Osteoblast (primary cell): ENCODE measurements around the gene MACROD2. TPM values are rescaled to one million over a fixed set of nuclear protein-coding genes. Genes with fewer than 3 reads are reported as not detected.

Source experiments
- DNase-seq: peaks from one replicate; pipeline ENCODE4 v3.0.0; 2011; ENCODE audit warnings: low spot score, mixed read lengths; ENCODE audit not compliant: insufficient read length; ENCODE audit errors: missing footprints
- H2AFZ ChIP-seq: 2 replicates; pipeline ENCODE4 v1.6.0; 2011; ENCODE audit warnings: mild to moderate bottlenecking, low read length
- H3K27ac ChIP-seq: 2 replicates; pipeline ENCODE4 v1.5.1; 2011; ENCODE audit warnings: mild to moderate bottlenecking, low read depth, low read length, moderate library complexity
- H3K27me3 ChIP-seq: 2 replicates; pipeline ENCODE4 v1.6.0; 2012; ENCODE audit warnings: mild to moderate bottlenecking, control low read depth, inconsistent platforms, low read length, moderate library complexity; ENCODE audit not compliant: insufficient read depth
- H3K36me3 ChIP-seq: 2 replicates; pipeline ENCODE4 v1.5.1; 2011; ENCODE audit warnings: mild to moderate bottlenecking, low read length, control low read depth, moderate library complexity; ENCODE audit not compliant: insufficient read depth
- H3K4me1 ChIP-seq: 2 replicates; pipeline ENCODE4 v1.5.1; 2011; ENCODE audit warnings: mild to moderate bottlenecking, low read length, control low read depth, moderate library complexity; ENCODE audit not compliant: insufficient read depth
- H3K4me2 ChIP-seq: 2 replicates; pipeline ENCODE4 v1.6.0; 2011; ENCODE audit warnings: mild to moderate bottlenecking, low read length; ENCODE audit not compliant: insufficient read depth
- H3K4me3 ChIP-seq: fragments of 200-600 bp; sonication (generic); 3 replicates; pipeline ENCODE4 v1.5.1; 2012; ENCODE audit warnings: mild to moderate bottlenecking, low read length, inconsistent platforms; ENCODE audit not compliant: insufficient read depth
- H3K79me2 ChIP-seq: 2 replicates; pipeline ENCODE4 v1.6.0; 2012; ENCODE audit warnings: mild to moderate bottlenecking, low read length, control low read depth, inconsistent platforms; ENCODE audit not compliant: insufficient read depth
- H3K9me3 ChIP-seq: 2 replicates; pipeline ENCODE4 v1.5.1; 2011; ENCODE audit warnings: low read depth, low read length, control low read depth
- H4K20me1 ChIP-seq: 2 replicates; pipeline ENCODE4 v1.6.0; 2012; ENCODE audit warnings: mild to moderate bottlenecking, low read length, control low read depth; ENCODE audit not compliant: insufficient read depth
- total RNA-seq: library from RNA; depleted of rRNA; stranded (reverse); fragments of >200 nt; gene quantifications from 2 replicates; pipeline ENCODE4 v1.2.3, GENCODE V29; 2012
- TF ChIP-seq, protein P1 (sequence below): IDR thresholded peaks from 2 replicates; pipeline ENCODE4 v1.5.1; 2011; ENCODE audit warnings: mild to moderate bottlenecking, low read depth, low read length, moderate library complexity; ENCODE audit errors: extremely low read depth

MACROD2 gene
- total RNA-seq, 1 donor = 4.0 TPM

DNA sequence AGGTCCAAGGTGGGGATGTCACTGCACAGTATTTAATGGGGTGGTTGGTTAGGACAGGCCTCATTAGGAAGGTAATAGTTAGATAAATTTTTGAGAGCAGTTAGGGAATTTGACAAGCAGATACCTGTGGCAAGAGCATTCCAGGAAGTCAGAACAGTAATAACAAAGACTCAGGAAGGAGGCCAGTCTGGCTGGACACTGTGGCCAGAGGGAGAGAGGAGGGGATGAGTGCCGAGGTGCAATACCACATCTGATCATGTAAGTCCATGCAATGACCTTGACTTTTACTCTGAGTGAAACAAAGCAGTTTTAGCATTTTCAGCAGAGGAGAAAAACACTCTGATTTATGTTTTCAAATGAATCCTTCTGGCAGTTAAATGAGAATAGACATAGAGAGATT lies 1332.8 kb downstream of the MACROD2 start:
- no peaks in the 10 kb centered on the region for H3K27me3 ChIP-seq
- no peaks in the 10 kb centered on the region for H3K36me3 ChIP-seq
- H3K9me3 ChIP-seq = no peaks in the 10 kb centered on the region
- no peaks in the 10 kb centered on the region for H3K4me1 ChIP-seq
- H3K79me2 ChIP-seq = no peaks in the 10 kb centered on the region
- H4K20me1 ChIP-seq = no peaks in the 10 kb centered on the region
- TF ChIP-seq, protein P1, sequence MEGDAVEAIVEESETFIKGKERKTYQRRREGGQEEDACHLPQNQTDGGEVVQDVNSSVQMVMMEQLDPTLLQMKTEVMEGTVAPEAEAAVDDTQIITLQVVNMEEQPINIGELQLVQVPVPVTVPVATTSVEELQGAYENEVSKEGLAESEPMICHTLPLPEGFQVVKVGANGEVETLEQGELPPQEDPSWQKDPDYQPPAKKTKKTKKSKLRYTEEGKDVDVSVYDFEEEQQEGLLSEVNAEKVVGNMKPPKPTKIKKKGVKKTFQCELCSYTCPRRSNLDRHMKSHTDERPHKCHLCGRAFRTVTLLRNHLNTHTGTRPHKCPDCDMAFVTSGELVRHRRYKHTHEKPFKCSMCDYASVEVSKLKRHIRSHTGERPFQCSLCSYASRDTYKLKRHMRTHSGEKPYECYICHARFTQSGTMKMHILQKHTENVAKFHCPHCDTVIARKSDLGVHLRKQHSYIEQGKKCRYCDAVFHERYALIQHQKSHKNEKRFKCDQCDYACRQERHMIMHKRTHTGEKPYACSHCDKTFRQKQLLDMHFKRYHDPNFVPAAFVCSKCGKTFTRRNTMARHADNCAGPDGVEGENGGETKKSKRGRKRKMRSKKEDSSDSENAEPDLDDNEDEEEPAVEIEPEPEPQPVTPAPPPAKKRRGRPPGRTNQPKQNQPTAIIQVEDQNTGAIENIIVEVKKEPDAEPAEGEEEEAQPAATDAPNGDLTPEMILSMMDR = no peak
- H3K4me3 ChIP-seq = no peak overlapping the region
- no peak for DNase-seq
- H3K27ac ChIP-seq = no peak overlapping the region
- H3K4me2 ChIP-seq = no peak overlapping the region
- H2AFZ ChIP-seq = no peak overlapping the region

DNA sequence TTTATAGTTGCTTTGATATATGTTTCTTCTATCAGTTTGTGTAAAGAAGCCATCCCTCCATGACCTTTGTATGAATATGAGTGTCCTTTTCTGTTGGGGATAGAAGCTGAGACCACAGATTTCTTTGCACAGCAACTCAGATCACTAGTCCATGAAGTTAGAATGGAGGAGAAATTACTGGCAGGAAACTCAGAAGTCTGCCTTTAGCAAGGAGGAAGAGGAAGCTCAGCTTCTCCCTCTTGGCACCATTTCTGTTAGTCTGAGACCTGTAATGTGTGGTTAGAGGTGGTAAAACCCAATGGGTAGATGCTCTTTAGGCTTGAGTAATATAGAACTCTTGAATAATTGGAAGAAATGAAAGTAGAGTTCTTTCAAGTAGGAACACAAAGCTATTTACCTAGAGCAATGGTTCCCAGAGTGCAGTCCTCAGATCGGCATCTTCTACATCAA lies 1337.4 kb downstream of the MACROD2 start:
- DNase-seq = no peak
- Histone ChIP-seq H3K27me3 (no peaks in the 10 kb centered on the region), H3K4me2 (no peak overlapping the region), H3K27ac (no peak overlapping the region), H3K4me1 (no peaks in the 10 kb centered on the region), H3K4me3 (no peak overlapping the region), H4K20me1 (no peaks in the 10 kb centered on the region), H2AFZ (no peak overlapping the region), H3K9me3 (no peaks in the 10 kb centered on the region), H3K79me2 (no peaks in the 10 kb centered on the region), H3K36me3 (no peaks in the 10 kb centered on the region)
- TF ChIP-seq, protein P1 = no peak

- TF ChIP-seq, protein P1 = no peak
- Histone ChIP-seq H3K4me1 (no peaks in the 10 kb centered on the region), H4K20me1 (no peaks in the 10 kb centered on the region), H3K27me3 (no peaks in the 10 kb centered on the region), H3K4me3 (no peak overlapping the region), H3K36me3 (no peaks in the 10 kb centered on the region), H3K27ac (no peak overlapping the region), H3K9me3 (no peaks in the 10 kb centered on the region), H3K4me2 (no peak overlapping the region), H2AFZ (no peak overlapping the region), H3K79me2 (no peaks in the 10 kb centered on the region)
- DNase-seq = no peak
Measured at GRCh38 chr20:15333170-15333569, 1337.9 kb downstream of the MACROD2 start.

GRCh38 chr20:15336011-15336410 lies 1340.7 kb downstream of the MACROD2 start:
- Histone ChIP-seq H4K20me1 (no peaks in the 10 kb centered on the region), H3K27ac (no peak overlapping the region), H3K4me1 (no peaks in the 10 kb centered on the region), H3K4me3 (no peak overlapping the region), H3K27me3 (no peaks in the 10 kb centered on the region), H3K4me2 (no peak overlapping the region), H2AFZ (no peak overlapping the region), H3K36me3 (no peaks in the 10 kb centered on the region), H3K9me3 (no peaks in the 10 kb centered on the region), H3K79me2 (no peaks in the 10 kb centered on the region)
- DNase-seq = no peak
- TF ChIP-seq, protein P1 = no peak
